OCI-LY7 (cell line): ENCODE results near the gene ZNF385D. TPM values are rescaled to one million over a fixed set of nuclear protein-coding genes. Genes with fewer than 3 reads are reported as not detected.

Experiments
- BruUV-seq: library from RNA; stranded (reverse); fragments of 400-500 nt; replicated peaks from 2 replicates; lab custom pipeline; 2021; lab: Mats Ljungman, UMichigan
- CTCF ChIA-PET: fragments of 300-600 bp; sonication (Branson Sonifier 250); formaldehyde crosslinking; loops from one replicate; lab custom pipeline; 2022; ENCODE audit warnings: antibody characterized with exemption; ENCODE audit not compliant: unreplicated experiment; lab: Charles Lee
- POLR2A ChIA-PET: fragments of 300-600 bp; sonication (Branson Sonifier 250); formaldehyde crosslinking; loops from one replicate; lab custom pipeline; 2022; ENCODE audit warnings: antibody characterized with exemption; lab: Charles Lee
- DNase-seq: peaks from one replicate; pipeline ENCODE4 v3.0.0-alpha.2; 2015; ENCODE audit warnings: low spot score
- H2AFZ ChIP-seq: fragments of 200-600 bp; sonication (generic), shearing (Covaris generic); 2 replicates; pipeline ENCODE4 v1.6.1; 2014; ENCODE audit warnings: mild to moderate bottlenecking, antibody characterized with exemption, low read length, moderate library complexity
- H3K27ac ChIP-seq: fragments of 200-600 bp; sonication (generic); 2 replicates; pipeline ENCODE4 v1.5.1; 2014; ENCODE audit warnings: mixed run types, low read depth, mild to moderate bottlenecking, moderate library complexity, low read length, inconsistent platforms; ENCODE audit not compliant: poor library complexity, severe bottlenecking
- H3K36me3 ChIP-seq: fragments of 200-600 bp; sonication (generic); 2 replicates; pipeline ENCODE4 v1.6.1; 2014; ENCODE audit warnings: mild to moderate bottlenecking, antibody characterized with exemption, low read length, moderate library complexity, mixed read lengths; ENCODE audit not compliant: insufficient read depth
- H3K4me1 ChIP-seq: fragments of 200-600 bp; sonication (generic); 2 replicates; pipeline ENCODE4 v1.5.1; 2014; ENCODE audit warnings: mild to moderate bottlenecking, low read length; ENCODE audit not compliant: insufficient read depth, poor library complexity, severe bottlenecking
- H3K4me2 ChIP-seq: fragments of 200-600 bp; sonication (generic); 2 replicates; pipeline ENCODE4 v1.6.1; 2014; ENCODE audit warnings: mild to moderate bottlenecking, low read length
- H3K4me3 ChIP-seq: fragments of 200-600 bp; sonication (generic); 2 replicates; pipeline ENCODE4 v1.5.1; 2014; ENCODE audit warnings: mild to moderate bottlenecking, low read depth, low read length; ENCODE audit not compliant: poor library complexity, severe bottlenecking
- H3K79me2 ChIP-seq: fragments of 200-600 bp; sonication (generic); 2 replicates; pipeline ENCODE4 v1.6.1; 2016; ENCODE audit warnings: low read depth, mild to moderate bottlenecking, low read length, moderate library complexity, mixed read lengths; ENCODE audit not compliant: insufficient read depth
- H3K9me2 ChIP-seq: fragments of 200-600 bp; sonication (generic); 2 replicates; pipeline ENCODE4 v1.6.1; 2016; ENCODE audit warnings: mild to moderate bottlenecking, low read length, mixed read lengths; ENCODE audit not compliant: insufficient read depth
- H3K9me3 ChIP-seq: fragments of 200-600 bp; sonication (generic); 2 replicates; pipeline ENCODE4 v1.6.1; 2014; ENCODE audit warnings: mild to moderate bottlenecking, mixed run types, low read length, mixed read lengths
- H4K20me1 ChIP-seq: fragments of 200-600 bp; sonication (generic); 2 replicates; pipeline ENCODE4 v1.6.1; 2014; ENCODE audit warnings: mild to moderate bottlenecking, antibody characterized with exemption, low read length, moderate library complexity, mixed read lengths; ENCODE audit not compliant: insufficient read depth
- CTCF ChIP-seq: fragments of 200-600 bp; sonication (generic); conservative IDR thresholded peaks from 2 replicates; pipeline ENCODE4 v1.5.1; 2014; ENCODE audit warnings: mild to moderate bottlenecking, antibody characterized with exemption, low read length, moderate library complexity, mixed read lengths
- EZH2phosphoT487 ChIP-seq: fragments of 200-600 bp; sonication (generic); IDR thresholded peaks from 2 replicates; pipeline ENCODE4 v1.6.1; 2018; ENCODE audit warnings: low read depth, borderline replicate concordance, mild to moderate bottlenecking, mixed run types, antibody characterized with exemption, low read length, moderate library complexity, mixed read lengths
- intact Hi-C: fragments of 100-400 bp; cut with micrococcal nuclease; formaldehyde crosslinking; loops from one replicate; pipeline ENCODE4 v1.10.0; 2022; ENCODE audit not compliant: unreplicated experiment
- total RNA-seq, 2 experiments: library from RNA; depleted of rRNA in 1 of 2; stranded (reverse); fragments of >200 nt in 1 of 2; shearing (Covaris generic) in 1 of 2; gene quantifications; 2 replicates each; pipeline ENCODE4 v1.2.3, GENCODE V29; 2014 to 2022

ZNF385D gene
- total RNA-seq, 2 experiments from 2014 or later: 0.13 TPM; not detected in 1

GRCh38 chr3:21435871-21436270 is 315.1 kb downstream of the ZNF385D start:
- no peaks in the 10 kb centered on the region for H4K20me1 ChIP-seq
- CTCF ChIA-PET: no interaction called here
- no TSS peak for BruUV-seq
- POLR2A ChIA-PET: no interaction called here
- no peaks in the 10 kb centered on the region for H3K9me3 ChIP-seq
- H3K4me1 ChIP-seq: no peaks in the 10 kb centered on the region
- H3K4me2 ChIP-seq: no peak overlapping the region
- TF ChIP-seq EZH2phosphoT487 (no peak), CTCF (no peak)
- DNase-seq: no peak
- H3K4me3 ChIP-seq: no peak overlapping the region
- no peaks in the 10 kb centered on the region for H3K36me3 ChIP-seq
- intact Hi-C loops: no loop called here
- no peaks in the 10 kb centered on the region for H3K9me2 ChIP-seq
- H2AFZ ChIP-seq: no peak overlapping the region
- no peak overlapping the region for H3K27ac ChIP-seq
- H3K79me2 ChIP-seq: no peaks in the 10 kb centered on the region

- Histone ChIP-seq H3K4me1 (no peaks in the 10 kb centered on the region), H2AFZ (no peak overlapping the region), H3K9me2 (no peaks in the 10 kb centered on the region), H3K36me3 (no peaks in the 10 kb centered on the region), H3K4me3 (no peak overlapping the region), H3K27ac (no peak overlapping the region), H3K9me3 (no peaks in the 10 kb centered on the region), H3K4me2 (no peak overlapping the region), H3K79me2 (no peaks in the 10 kb centered on the region), H4K20me1 (no peaks in the 10 kb centered on the region)
- CTCF ChIA-PET: no interaction called here
- no TSS peak for BruUV-seq
- intact Hi-C loops: no loop called here
- POLR2A ChIA-PET: interaction anchor here (0.7 kb wide), 3 partner anchors 281 to 1293 kb away, joined by 3 to 7 read pairs (median 3); no protein-coding TSS in a partner anchor
- no peak for DNase-seq
- TF ChIP-seq EZH2phosphoT487 (no peak), CTCF (no peak)
Observed at GRCh38 chr3:21434310-21434709, 316.7 kb downstream of the ZNF385D start.

- Histone ChIP-seq H3K79me2 (no peaks in the 10 kb centered on the region), H3K9me3 (no peaks in the 10 kb centered on the region), H2AFZ (no peak overlapping the region), H4K20me1 (no peaks in the 10 kb centered on the region), H3K4me2 (no peak overlapping the region), H3K27ac (no peak overlapping the region), H3K4me3 (no peak overlapping the region), H3K36me3 (no peaks in the 10 kb centered on the region), H3K9me2 (no peaks in the 10 kb centered on the region), H3K4me1 (no peaks in the 10 kb centered on the region)
- no TSS peak for BruUV-seq
- ChIA-PET CTCF (no interaction called here), POLR2A (no interaction called here)
- TF ChIP-seq EZH2phosphoT487 (no peak), CTCF (no peak)
- intact Hi-C loops: no loop called here
- DNase-seq: no peak
Observed at GRCh38 chr3:21433751-21434150, 317.3 kb downstream of the ZNF385D start.
